Nephron progenitor cell (in vitro differentiated cells): ENCODE measurements around the gene TMED1.

Experiments used
- DNase-seq: peaks from one replicate; pipeline ENCODE4 v3.0.0; 2021
- H3K27ac Mint-ChIP-seq: 2 replicates; pipeline ENCODE4 v1.8.0; 2021; ENCODE audit warnings: mild to moderate bottlenecking, moderate library complexity, mixed read lengths
- H3K27me3 Mint-ChIP-seq: 2 replicates; pipeline ENCODE4 v1.8.0; 2021; ENCODE audit warnings: mild to moderate bottlenecking, low read depth, mixed read lengths; ENCODE audit not compliant: poor library complexity
- H3K36me3 Mint-ChIP-seq: 2 replicates; pipeline ENCODE4 v1.8.0; 2021; ENCODE audit warnings: low read depth, mixed read lengths
- H3K4me1 Mint-ChIP-seq: 2 replicates; pipeline ENCODE4 v1.8.0; 2021; ENCODE audit warnings: mixed read lengths
- H3K4me3 Mint-ChIP-seq: 2 replicates; pipeline ENCODE4 v1.8.0; 2021; ENCODE audit warnings: mild to moderate bottlenecking, moderate library complexity, mixed read lengths
- H3K9me3 Mint-ChIP-seq: 2 replicates; pipeline ENCODE4 v1.8.0; 2021; ENCODE audit warnings: mild to moderate bottlenecking, moderate library complexity, mixed read lengths
- TF ChIP-seq, protein P1 (sequence below): fragments of 200-600 bp; sonication (generic); IDR thresholded peaks from 2 replicates; pipeline ENCODE4 v1.5.0; 2021; ENCODE audit warnings: antibody characterized with exemption

The TMED1 gene

GRCh38 chr19:10854350-10855089 lies 18.5 kb upstream of the TMED1 start:
- Mint-ChIP-seq H3K9me3 (no peaks in the 10 kb centered on the region), H3K27ac (peak overlapping the region; percentile 48), H3K36me3 (no peaks in the 10 kb centered on the region), H3K4me1 (no peaks in the 10 kb centered on the region), H3K27me3 (peaks cover 8% of the 10 kb centered on the region), H3K4me3 (no peak overlapping the region)
- TF ChIP-seq, protein P1, sequence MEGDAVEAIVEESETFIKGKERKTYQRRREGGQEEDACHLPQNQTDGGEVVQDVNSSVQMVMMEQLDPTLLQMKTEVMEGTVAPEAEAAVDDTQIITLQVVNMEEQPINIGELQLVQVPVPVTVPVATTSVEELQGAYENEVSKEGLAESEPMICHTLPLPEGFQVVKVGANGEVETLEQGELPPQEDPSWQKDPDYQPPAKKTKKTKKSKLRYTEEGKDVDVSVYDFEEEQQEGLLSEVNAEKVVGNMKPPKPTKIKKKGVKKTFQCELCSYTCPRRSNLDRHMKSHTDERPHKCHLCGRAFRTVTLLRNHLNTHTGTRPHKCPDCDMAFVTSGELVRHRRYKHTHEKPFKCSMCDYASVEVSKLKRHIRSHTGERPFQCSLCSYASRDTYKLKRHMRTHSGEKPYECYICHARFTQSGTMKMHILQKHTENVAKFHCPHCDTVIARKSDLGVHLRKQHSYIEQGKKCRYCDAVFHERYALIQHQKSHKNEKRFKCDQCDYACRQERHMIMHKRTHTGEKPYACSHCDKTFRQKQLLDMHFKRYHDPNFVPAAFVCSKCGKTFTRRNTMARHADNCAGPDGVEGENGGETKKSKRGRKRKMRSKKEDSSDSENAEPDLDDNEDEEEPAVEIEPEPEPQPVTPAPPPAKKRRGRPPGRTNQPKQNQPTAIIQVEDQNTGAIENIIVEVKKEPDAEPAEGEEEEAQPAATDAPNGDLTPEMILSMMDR = no peak
- no peak for DNase-seq

DNA sequence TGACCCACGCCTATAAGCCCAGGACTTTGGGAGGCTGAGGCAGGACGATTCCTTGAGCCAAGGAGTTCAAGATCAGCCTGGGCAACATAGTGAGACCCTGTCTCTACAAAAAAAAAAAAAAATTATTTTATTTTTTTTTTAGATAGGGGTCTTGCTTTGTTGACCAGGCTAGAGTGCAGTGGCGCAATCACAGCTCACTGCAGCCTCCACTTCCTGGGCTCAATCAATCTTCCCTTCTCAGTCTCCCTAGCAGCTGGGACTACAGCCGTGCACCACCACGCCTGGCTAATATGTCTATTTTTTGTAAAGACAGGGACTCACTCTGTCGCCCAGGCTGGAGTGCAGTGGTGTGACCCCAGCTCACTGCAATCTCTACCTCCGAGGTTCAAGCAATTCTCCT lies 16.9 kb upstream of the TMED1 start:
- DNase-seq = no peak

DNA sequence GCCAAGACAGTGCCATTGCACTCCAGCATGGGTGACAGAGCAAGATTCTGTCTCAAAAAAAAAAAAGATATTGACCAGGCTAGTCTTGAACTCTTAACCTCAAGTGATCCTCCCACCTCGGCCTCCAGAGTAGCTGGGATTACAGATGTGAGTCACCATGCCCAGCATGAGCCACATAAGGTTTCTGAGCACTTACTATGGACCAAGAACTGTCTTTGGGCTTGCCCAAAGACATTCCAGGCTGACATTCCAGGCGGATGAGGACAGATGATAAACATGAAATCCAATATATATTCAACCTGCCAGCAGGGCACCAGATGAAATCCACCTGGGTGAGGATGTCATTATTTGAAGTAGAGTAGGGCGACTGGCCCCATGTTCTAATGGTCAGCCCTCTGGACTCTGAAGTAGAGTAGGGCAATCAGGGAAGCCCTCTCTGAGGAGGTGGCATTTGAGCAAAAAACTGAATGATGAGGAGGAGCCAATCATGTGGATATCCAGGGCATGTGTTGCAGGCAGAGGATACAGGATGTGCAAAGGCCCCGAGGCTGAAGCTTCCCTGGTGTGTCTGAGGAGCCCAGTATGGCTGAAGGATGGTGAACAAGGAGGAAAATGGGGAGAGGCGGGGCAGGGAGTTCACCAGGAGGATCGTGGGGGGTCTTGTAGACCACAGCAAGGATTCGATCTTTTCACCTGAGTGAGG lies 16.2 kb upstream of the TMED1 start:
- Mint-ChIP-seq H3K27ac (no peak overlapping the region), H3K27me3 (peaks cover 10% of the 10 kb centered on the region), H3K4me3 (no peak overlapping the region), H3K36me3 (no peaks in the 10 kb centered on the region), H3K9me3 (peaks cover 6% of the 10 kb centered on the region), H3K4me1 (peaks cover 4% of the 10 kb centered on the region)
- DNase-seq = no peak
- TF ChIP-seq, protein P1 = no peak

More for the DNA sequence above, 16.9 kb upstream of the TMED1 start:
- Mint-ChIP-seq H3K27ac (no peak overlapping the region), H3K4me1 (peaks cover 4% of the 10 kb centered on the region), H3K27me3 (peaks cover 8% of the 10 kb centered on the region), H3K9me3 (no peaks in the 10 kb centered on the region), H3K4me3 (no peak overlapping the region), H3K36me3 (no peaks in the 10 kb centered on the region)
- TF ChIP-seq, protein P1 = no peak

- Mint-ChIP-seq H3K27me3 (peaks cover 18% of the 10 kb centered on the region), H3K27ac (no peak overlapping the region), H3K4me3 (no peak overlapping the region), H3K9me3 (peaks cover 17% of the 10 kb centered on the region), H3K36me3 (no peaks in the 10 kb centered on the region), H3K4me1 (peaks cover 4% of the 10 kb centered on the region)
- TF ChIP-seq, protein P1 = no peak
- DNase-seq = no peak
Observed at GRCh38 chr19:10850631-10851030, 14.6 kb upstream of the TMED1 start.

GRCh38 chr19:10848230-10848856 lies 12.3 kb upstream of the TMED1 start, which contains the start of gene C19orf38:
Gene C19orf38, plus strand, starts transcription at chr19:10848415. Its CDS starts 94 bp downstream, at chr19:10848509.
- H3K9me3 Mint-ChIP-seq = peaks cover 28% of the 10 kb centered on the region
- no peak for DNase-seq
- peak within 1 kb of the TSS; percentile 61 for H3K27ac Mint-ChIP-seq
- H3K27me3 Mint-ChIP-seq = peaks cover 26% of the 10 kb centered on the region
- H3K4me1 Mint-ChIP-seq = peaks cover 7% of the 10 kb centered on the region
- H3K36me3 Mint-ChIP-seq = no peaks in the 10 kb centered on the region
- H3K4me3 Mint-ChIP-seq = no peak within 1 kb of the TSS
- TF ChIP-seq, protein P1 = no peak
